ENCODE measurements around the gene CD164.

- TF ChIP-seq CTCF (IDR thresholded peaks at IDR 0.05) (peak in 1 of 6 experiments; percentile 21), POLR2A (IDR thresholded peaks at IDR 0.05) (no peak)
Observed at GRCh38 chr6:109336221-109336961, 45.9 kb downstream of the CD164 start.

All from thyroid gland (tissue), 4 donors.